Inferior parietal cortex (tissue), 1 donor: ENCODE data around the gene UIMC1.
"Not testable (repeated sequence)": the region's sequence is repeated elsewhere in the genome, so short reads cannot be mapped to it uniquely, and the experiment has no call there.

Experiments
- DNase-seq: peaks from one replicate; pipeline ENCODE4 v3.0.0-alpha.2; 2016; ENCODE audit errors: extremely low spot score

Gene UIMC1

DNA sequence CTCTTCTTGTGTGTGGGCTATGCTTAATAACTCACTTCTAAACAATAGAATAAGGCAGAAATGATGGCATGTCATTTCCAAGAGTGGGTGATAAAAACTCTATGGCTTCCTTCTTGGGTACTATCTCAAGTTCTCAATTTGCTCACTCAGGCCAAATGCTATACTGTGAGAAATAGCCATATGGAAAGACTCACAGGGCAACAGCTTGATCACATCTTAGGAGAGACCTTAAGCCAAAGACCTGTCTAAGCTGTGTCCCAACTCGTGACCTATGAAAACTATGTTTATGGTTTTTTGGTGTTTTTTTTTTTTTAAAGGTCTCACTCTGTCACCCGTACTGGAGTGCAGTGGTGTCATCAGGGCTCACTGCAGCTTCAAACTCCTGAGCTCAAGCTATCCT lies 2.1 kb upstream of the UIMC1 start:
- DNase-seq, result no peak

DNA sequence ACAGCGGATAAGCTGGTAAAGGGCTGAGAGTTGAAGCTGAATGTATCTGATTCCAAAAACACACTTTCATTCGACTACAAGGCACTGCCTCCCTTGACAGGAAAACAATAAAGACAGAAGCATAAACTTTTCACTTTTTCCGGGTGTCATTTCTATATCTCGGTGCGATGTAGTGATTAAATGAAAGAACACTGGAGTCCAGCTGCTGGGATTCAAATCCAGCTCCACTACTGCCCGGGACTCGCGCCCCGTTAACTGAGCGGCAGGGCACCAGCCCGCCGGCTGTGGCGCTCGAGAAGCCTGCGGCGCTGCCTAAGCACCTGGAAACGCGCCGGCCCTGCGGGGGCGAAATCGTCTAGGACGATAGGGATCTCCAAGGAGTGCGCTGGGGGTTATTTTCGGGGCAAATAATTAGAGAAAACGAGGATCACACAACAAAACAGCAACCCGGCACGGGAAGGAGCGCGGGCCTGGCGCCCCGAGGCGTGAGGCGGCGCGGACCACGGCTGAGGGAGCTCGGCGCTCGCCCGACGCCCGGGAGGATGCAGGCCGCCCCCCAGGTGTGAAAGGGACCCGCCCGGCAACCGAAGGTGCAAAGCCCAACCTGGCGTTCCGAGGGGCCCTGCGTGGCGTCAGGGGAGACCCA lies 837 bp downstream of the UIMC1 start:
- DNase-seq, result peak; percentile 77

DNA sequence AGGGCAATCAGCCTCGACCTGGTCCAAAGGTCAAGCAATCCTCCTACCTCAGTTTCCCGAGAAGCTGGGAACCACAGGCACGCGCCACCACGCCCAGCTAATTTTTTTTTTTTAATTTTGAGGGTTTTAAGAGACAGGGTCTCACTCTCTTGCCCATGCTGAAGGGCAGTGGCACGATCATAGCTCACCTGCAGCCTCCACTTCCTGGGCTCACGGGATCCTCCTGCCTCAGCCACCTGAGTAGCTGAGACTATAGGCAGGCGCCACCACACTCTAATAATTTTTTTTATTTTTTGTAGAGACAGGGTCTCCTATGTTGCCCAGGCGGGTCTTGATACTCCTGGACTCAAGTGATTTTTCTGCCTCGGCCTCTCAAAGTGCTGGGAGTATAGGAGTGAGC lies 1.6 kb downstream of the UIMC1 start:
- no peak for DNase-seq

DNA sequence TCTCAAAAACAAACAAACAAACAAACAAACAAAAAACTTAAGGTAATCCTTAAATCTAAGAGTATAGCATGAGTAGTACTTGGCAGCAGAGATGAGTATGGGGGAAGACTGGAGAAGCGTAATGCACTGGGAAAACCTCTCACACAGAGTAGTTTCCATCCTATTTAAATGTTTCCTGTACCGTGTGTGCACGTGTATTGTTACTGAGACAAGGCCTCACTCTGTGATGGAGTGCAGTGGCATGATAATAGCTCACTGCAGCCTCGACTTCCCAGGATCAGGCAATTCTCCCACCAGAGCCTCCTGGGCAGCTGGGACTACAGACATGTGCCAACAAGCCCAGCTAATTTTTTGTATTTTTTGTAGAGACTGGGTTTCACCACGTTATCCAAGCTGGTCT lies 2.9 kb downstream of the UIMC1 start:
- no peak for DNase-seq

DNA sequence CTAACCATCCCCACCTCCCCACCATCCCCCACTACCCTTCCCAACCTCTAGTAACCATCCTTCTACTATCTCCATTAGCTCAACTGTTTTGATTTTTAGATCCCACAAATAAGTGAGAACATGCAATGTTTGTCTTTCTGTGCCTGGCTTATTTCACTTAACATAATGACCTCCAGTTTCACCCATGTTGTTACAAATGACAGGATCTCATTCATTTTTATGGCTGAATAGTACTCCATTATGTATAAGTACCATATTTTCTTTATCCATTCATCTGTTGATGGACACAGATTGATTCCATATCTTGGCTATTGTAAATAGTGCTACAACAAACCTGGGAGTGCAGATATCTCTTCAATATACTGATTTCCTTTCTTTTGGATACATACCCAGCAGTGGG lies 7.1 kb downstream of the UIMC1 start:
- DNase-seq, result not testable (repeated sequence)

DNA sequence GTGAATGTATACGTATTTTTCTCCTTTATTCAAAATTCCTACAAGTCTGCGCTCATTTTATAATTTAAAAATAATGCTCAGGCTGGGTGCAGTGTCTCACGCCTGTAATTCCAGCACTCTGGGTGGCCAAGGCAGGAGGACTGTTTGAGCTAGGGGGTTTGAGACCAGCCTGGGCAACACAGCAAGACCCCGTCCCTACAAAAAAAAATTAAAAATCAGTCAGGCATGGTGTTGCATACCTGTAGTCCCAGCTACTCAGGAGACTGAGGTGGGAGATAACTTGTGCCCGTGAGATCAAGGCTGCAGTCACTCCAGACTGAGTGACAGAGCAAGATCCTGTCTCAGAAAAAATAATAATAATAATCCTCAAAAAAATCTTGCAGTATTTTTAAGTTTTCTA lies 7.8 kb downstream of the UIMC1 start:
- DNase-seq, result no peak

DNA sequence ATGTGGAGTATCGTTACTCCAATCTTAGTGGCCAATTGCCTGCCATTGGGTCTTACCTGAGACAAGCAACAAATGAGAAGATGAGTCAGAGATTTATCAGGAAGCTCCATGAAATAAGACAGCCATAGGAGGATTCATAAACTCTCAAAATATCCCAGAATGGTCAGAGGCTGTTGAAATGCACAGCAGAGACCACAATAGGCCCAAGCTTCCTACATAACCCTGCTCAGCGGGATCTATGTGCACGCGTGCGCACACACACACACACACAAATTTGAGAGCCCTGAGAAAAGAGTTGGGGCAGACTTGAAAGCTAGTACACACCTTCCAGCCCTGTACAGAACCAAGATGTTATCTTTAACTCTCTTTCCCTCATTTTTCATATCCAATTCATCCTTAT lies 9.8 kb downstream of the UIMC1 start:
- DNase-seq, result no peak

DNA sequence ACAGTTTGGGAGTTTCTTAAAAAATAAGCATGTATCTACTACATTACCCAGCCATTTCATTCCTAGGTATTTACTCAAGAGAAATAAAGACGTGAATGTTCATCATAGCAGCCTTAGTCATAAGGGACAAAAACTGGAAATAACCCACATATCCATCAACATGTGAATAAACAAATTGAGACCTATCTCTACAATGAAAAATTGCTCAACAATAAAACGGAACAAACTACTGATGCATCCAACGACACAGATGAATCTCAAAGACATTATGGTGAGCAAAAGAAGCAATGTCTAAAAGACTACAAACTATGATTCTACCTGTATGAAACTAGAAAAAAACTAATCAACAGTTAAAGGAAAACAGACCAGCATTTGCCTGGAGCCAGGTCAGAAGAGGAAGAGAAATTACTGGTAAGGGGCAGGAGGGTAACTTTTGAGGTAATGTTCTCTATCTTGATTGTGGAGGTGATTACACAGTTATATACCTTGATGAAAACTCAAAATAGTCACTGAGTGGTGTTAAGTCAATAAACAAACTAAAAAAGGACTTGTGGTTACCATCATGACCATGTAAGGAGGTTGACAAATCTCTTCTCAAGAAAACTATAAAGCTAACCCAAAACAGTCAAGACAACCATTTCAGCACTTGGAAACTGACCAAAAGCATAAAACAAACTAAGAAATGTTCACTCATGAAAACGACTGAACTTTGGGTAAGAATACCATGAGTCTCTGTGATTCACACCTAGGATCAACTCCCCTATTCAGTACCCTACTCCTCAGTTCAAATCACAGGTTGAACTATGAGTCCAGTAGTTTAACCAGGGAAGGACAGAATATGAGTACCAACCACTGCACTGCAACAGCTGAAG lies 10.4 kb downstream of the UIMC1 start:
- DNase-seq, result no peak

DNA sequence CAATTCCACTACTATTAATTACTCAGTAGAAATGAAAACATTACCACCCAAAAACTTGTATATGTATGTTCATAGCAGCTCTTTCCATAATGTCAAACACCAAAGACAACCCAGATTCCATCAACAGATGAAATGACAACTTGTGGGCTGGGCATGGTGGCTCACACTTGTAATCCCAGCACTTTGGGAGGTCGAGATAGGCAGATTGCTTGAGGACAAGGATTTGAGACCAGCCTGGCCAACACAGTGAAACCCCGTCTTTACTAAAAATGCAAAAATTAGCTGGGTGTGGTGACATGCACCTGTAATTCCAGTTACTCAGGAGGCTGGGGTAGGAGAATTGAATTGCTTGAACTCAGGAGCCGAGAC lies 11.5 kb downstream of the UIMC1 start:
- DNase-seq, result no peak

DNA sequence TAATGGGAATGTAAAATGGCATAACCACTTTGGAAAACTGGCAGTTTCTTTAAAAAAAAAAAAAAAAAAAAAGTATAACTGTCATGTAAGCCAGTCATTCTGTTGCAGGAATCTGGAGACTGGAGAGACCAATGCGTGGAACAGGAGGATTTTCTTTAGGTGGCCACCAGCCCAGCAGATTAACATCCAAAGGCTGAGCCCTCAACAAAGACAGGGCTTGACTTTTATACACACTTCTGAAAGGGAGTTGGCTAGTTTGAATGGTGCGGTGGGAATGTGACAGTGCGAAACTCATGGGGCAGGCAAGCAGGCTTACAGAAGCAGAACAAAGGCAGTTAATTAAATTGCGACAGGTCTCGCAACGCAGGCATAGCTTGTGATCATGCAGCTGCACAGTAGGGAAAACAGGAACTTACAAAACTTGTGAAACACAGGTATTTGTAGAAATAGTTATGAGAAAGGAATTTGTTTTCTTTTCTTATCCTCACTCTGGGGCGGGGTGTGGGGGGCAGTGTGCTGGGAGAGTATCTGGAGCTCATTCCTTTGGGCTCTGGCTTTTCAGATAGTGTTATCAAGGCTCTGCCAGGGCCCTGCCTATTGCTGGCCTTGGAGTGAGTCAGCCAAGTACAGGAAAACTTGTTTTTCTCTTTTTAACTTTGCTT lies 12.0 kb downstream of the UIMC1 start:
- DNase-seq, result no peak

DNA sequence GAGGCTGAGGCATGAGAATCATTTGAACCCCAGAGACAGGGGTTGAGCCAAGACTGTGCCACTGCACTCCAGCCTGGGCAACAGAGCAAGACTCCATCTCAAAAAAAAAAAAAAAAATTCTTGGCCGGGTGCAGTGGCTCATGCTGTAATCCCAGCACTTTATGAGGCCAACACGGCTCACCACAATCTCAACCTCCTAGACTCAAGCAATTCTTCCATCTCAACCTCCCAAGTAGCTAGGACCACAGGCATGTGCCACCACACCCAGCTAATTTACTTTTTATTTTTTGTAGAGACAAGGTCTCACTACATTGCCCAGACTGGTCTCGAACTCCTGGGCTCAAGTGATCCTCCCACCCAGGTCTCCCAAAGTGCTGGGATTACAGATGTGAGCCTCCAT lies 13.5 kb downstream of the UIMC1 start:
- DNase-seq, result not testable (repeated sequence)

DNA sequence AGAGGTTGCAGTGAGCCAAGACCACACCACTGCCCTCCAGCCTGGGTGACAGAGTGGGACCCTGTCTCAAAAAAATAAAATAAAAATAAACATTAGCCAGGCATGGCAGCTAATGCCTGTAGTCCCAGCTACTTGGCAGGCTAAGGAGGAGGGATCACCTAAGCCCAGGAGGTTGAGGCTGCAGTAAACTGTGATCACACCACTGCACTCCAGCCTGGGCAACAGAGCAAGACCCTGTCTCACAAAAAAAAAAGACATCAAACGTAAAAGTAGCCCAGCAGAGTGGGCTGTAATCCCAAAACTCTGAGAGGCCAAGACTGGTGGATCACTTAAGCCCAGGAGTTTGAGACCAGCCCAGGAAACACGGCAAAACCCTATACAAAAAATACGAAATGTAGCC lies 19.0 kb downstream of the UIMC1 start:
- DNase-seq, result no peak

DNA sequence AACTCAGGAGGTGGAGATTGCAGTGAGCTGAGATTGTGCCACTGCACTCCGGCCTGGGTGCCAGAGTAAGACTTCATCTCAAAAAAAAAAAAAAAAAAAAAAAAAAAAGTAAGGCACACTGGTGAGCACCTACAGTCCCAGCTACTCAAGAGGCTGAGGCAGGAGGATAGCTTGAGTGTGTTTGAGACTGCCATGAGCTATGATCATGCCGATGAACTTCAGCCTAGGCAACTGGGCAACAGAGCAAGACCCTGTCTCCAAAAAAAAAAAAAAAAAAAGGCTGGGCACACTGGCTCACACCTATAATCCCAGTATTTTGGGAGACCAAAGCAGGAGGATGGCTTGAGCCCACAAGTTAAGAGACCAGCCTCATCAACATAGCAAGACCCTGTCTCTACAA lies 20.3 kb downstream of the UIMC1 start:
- DNase-seq, result no peak

DNA sequence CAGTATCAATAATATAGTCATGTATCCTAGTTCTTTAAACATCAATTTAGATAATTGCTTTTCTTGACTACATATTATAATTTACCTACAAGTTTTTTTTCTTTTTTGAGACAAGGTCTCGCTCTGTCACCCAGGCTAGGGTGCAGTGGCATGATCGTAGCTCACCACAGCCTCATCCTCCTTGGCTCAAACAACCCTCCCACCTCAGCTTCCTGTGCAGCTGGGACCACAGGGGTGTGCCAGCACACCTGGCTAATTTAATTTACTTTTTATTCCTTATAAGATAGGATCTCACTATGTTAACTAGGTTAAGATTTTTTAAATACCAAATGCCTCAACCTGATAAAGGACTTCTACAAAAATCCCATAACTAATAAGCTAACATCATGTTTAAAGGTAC lies 21.1 kb downstream of the UIMC1 start:
- DNase-seq, result no peak

DNA sequence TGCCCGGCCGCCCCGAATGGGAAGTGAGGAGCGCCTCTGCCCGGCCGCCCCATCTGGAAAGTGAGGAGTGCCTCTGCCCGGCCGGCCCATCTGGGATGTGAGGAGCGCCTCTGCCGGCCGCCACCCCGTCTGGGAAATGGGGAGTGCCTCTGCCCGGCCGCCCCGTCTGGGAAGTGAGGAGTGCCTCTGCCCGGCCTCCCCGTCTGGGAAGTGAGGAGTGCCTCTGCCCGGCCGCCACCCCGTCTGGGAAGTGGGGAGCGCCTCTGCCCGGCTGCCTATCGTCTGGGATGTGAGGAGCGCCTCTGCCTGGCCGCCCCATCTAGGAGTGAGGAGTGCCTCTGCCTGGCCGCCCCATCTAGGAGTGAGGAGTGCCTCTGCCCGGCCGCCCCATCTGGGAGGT lies 22.4 kb downstream of the UIMC1 start:
- DNase-seq, result not testable (repeated sequence)

DNA sequence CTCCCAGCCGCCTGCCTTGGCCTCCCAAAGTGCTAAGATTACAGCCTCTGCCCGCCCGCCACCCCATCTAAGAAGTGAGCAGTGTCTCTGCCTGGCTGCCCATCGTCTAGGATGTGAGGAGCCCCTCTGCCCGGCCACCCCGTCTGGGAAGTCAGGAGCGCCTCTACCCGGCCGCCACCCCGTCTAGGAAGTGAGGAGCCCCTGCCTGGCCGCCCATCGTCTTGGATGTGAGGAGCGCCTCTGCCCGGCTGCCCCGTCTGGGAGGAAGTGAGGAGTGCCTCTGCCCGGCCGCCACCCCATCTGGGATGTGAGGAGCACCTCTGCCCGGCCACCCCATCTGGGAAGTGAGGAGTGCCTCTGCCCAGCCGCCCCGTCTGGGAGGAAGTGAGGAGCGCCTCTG lies 23.0 kb downstream of the UIMC1 start:
- not testable (repeated sequence) for DNase-seq

DNA sequence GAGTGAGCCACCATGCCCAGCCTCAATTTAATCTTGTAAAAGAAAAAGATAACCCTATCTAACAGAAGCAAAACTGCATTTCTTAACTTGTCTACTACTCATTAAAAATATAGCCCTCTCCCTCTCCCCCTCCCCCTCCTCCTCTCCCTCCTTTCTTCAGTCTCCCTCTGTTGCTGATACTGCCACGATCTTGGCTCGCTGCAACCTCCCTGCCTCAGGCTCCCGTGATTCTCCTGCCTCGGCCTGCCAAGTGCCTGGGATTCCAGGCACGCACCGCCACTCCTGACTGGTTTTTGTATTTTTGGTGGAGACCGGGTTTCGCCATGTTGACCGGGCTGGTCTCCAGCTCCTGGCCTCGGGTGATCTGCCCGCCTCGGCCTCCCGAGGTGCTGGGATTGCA lies 23.5 kb downstream of the UIMC1 start:
- not testable (repeated sequence) for DNase-seq

DNA sequence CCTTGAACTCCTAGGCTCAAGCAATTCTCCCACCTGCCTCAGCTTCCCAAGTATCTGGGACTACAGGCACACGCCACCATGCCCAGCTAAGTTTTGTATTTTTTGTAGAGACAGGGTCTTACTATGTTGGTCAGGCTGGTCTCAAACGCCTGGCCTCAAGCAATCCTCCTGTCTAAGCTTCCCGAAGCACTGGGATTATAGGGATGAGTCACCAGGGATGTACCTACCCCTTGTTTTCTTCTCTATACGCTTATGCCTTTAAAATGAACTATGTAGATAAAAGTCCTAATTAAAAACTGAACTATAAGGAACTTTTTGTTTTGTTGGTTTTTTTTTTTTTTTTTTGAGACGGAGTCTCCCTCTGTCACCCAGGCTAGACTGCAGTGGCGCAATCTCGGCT lies 25.8 kb downstream of the UIMC1 start:
- DNase-seq, result no peak

DNA sequence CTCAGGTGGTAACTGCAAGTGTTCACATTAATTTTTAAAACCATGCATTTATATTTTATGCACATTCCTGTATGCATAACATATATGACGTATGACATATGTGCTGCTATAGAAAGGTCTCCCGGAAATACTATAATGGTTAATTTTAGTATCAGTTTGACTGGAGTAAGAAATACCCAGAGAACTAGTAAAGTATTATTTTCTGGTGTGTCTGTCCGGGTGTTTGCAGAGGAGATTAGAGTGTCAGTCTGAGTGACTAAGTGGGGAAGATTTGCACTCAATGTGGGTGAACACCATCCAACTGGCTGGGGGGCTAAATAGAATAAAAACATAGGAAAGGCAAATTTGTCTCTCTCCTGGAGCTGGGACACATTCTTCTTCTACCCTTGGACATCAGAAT lies 26.9 kb downstream of the UIMC1 start:
- no peak for DNase-seq

DNA sequence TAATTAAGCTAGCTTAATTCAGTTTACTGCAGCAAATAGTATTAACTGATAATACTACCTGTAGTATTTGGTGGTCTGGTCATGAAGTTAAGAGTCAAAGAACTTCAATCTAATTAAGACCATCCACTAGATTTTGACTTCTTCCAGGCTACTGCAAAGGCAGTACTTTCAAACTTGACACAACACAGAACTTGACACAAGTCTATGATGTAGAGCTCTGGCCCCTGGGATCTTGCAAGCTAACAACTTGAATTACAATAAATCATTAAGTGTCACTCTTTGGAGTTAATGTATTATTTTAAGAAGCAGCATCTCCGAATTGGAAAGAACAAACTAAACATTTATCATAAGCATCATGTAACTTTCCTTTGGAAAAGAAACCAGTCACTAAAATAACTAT lies 40.9 kb downstream of the UIMC1 start:
- DNase-seq, result no peak

DNA sequence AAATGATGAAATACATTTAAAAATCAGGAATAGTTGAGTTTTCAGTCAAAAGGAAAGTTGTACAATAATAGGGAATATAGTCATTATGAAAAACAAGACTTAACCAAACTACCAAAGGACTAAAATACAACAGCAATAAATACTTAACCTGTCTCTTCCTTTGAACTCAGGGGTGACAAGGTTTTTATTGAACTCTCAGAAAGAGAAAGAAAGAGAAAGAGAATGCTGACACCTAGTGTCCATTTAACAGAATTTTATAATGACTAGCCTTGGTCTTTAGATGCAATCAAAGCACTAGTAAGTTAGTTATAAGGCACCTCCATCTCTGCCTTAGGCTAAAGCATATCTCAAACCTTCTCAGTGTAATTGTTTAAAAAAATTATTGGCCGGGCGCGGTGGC lies 47.5 kb downstream of the UIMC1 start:
- DNase-seq, result peak; percentile 66

DNA sequence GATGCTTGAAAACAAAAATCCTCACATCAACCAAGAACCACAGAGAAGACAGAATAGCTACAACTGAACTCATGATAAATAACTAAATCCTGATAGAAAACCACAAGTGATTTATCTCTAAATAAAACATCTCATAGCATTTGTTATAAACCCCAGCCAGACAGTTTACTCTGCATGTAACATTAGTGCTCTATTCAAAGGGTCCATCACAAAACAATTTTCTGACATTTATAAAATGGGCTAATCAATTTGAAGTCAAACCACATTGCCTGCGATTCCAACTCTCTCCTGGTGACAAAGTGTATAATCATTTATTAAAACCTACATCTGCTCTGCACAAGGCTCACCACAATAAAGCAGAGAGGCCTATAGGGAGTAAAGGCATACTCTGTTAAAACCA lies 49.8 kb downstream of the UIMC1 start:
- no peak for DNase-seq

DNA sequence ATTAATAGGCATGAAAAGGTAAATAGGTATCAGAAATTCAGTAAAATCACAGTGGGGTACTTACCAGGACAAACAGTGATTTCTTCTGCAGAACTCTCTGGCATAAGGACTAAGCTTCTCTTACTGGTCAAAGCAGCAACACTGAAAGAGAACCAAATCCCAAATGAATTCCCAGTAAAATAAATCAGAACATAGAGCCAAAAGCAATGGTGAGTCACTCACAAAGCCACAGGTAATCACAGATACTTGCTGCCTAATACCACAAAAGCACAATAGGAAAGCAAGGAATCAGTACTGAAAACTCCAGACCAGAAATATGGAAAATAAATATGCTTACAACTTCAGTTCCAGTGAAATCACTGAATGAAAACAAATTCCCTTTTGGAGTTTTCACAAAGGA lies 50.7 kb downstream of the UIMC1 start:
- DNase-seq, result no peak
